Body of pancreas (tissue), 4 donors: ENCODE data around the gene PLS1.

ENCODE experiments used
- POLR2A ChIP-seq, 3 donors: fragments of 450-650 bp; IDR thresholded peaks; one replicate each; pipeline ENCODE4 v1.6.1; 2016; ENCODE audit warnings: antibody characterized with exemption in 3 of 3, mild to moderate bottlenecking in 2 of 3
- TF ChIP-seq, protein P1 (sequence below), 7 experiments: fragments of 450-650 bp in 4 of 7; fragments of 200-600 bp in 3 of 7; sonication (generic) in 3 of 7; IDR thresholded peaks; one replicate each; pipeline ENCODE4 v1.5.1; 2016 to 2019; ENCODE audit warnings: antibody characterized with exemption in 7 of 7

DNA sequence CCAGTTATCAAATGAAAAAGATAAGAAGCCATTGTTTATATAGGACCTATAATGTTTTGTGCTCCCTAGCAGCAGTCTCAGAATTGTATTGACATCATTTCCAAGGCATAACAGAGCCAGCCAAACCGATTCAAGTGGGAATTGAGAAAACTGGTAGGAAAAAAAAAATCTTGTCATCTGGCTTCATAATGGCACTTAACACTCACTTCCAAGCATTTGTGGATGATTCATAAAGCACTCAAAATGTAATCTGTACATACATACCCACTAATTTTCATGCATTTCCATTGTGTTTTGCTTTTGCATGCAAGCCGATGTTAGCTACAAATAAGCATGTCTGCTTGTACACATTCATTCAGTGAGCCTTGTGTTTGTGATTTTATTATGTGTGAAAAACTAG lies 109.0 kb downstream of the PLS1 start:
- TF ChIP-seq, protein P1, sequence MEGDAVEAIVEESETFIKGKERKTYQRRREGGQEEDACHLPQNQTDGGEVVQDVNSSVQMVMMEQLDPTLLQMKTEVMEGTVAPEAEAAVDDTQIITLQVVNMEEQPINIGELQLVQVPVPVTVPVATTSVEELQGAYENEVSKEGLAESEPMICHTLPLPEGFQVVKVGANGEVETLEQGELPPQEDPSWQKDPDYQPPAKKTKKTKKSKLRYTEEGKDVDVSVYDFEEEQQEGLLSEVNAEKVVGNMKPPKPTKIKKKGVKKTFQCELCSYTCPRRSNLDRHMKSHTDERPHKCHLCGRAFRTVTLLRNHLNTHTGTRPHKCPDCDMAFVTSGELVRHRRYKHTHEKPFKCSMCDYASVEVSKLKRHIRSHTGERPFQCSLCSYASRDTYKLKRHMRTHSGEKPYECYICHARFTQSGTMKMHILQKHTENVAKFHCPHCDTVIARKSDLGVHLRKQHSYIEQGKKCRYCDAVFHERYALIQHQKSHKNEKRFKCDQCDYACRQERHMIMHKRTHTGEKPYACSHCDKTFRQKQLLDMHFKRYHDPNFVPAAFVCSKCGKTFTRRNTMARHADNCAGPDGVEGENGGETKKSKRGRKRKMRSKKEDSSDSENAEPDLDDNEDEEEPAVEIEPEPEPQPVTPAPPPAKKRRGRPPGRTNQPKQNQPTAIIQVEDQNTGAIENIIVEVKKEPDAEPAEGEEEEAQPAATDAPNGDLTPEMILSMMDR (IDR thresholded peaks at IDR 0.05), result no peak
- TF ChIP-seq POLR2A (IDR thresholded peaks at IDR 0.05), result no peak
